GM23338 (cell line): ENCODE measurements around the gene ZNF100.

Source experiments
- CTCF ChIP-seq, 2 experiments: fragments of 200-600 bp in 1 of 2; sonication (generic) in 1 of 2; conservative IDR thresholded peaks; 2 replicates each; pipeline versions ENCODE4 v1.5.1 to v1.6.1; 2016 to 2017; ENCODE audit warnings: antibody characterized with exemption in 2 of 2, low read depth in 2 of 2, mild to moderate bottlenecking in 2 of 2, moderate library complexity in 1 of 2
- EZH2 ChIP-seq: fragments of 200-600 bp; sonication (generic); IDR thresholded peaks from one replicate; pipeline ENCODE4 v1.8.0; 2017; ENCODE audit warnings: antibody characterized with exemption, mild to moderate bottlenecking, low read depth; ENCODE audit not compliant: unreplicated experiment
- EZH2phosphoT487 ChIP-seq: fragments of 200-600 bp; sonication (generic); IDR thresholded peaks from one replicate; pipeline ENCODE4 v1.8.1; 2018; ENCODE audit warnings: antibody characterized with exemption; ENCODE audit not compliant: unreplicated experiment
- POLR2AphosphoS5 ChIP-seq: IDR thresholded peaks from 2 replicates; pipeline ENCODE4 v1.6.1; 2016; ENCODE audit warnings: antibody characterized with exemption, low read depth
- ZNF114 ChIP-seq: fragments of 250-450 bp; sonication (Bioruptor Pico); IDR thresholded peaks from 2 replicates; pipeline ENCODE4 v1.5.0; 2020; ENCODE audit warnings: mild to moderate bottlenecking, moderate library complexity

- no peak for TF ChIP-seq CTCF (conservative IDR thresholded peaks at IDR 0.05; ENCODE audit: low read depth in 2 of 2)
- TF ChIP-seq POLR2AphosphoS5: no peak
- no peak for TF ChIP-seq EZH2
- TF ChIP-seq EZH2phosphoT487: no peak
- TF ChIP-seq ZNF114 (CRISPR knock-in tag): no peak
Measured at GRCh38 chr19:21751384-21751783, 16.0 kb downstream of the ZNF100 start.
